Esophagus squamous epithelium (tissue), 5 donors: ENCODE results near the gene ADGRE1. TPM values are rescaled to one million over a fixed set of nuclear protein-coding genes. Genes with fewer than 3 reads are reported as not detected.

Experiments
- DNase-seq: peaks from one replicate; lab custom pipeline; 2025; lab: John Stamatoyannopoulos, UW
- H3K27ac ChIP-seq, 4 donors: fragments of 200-600 bp; sonication (generic); one replicate each; pipeline ENCODE4 v1.5.1; 2016 to 2019; ENCODE audit warnings: mild to moderate bottlenecking in 1 of 4
- H3K27me3 ChIP-seq, 4 donors: fragments of 200-600 bp; sonication (generic); 1 replicate in 3 of 4; 2 replicates in 1 of 4; pipeline versions ENCODE4 v1.5.1 to v1.6.0; 2017 to 2021; ENCODE audit warnings: antibody characterized with exemption in 1 of 4
- H3K36me3 ChIP-seq, 3 donors: fragments of 200-600 bp; sonication (generic); one replicate each; pipeline ENCODE4 v1.5.1; 2016 to 2019
- H3K4me1 ChIP-seq, 3 donors: fragments of 200-600 bp; sonication (generic); one replicate each; pipeline ENCODE4 v1.5.1; 2017 to 2019
- H3K4me3 ChIP-seq, 4 donors: fragments of 200-600 bp; sonication (generic); 1 replicate in 3 of 4; 2 replicates in 1 of 4; pipeline ENCODE4 v1.5.1; 2016 to 2019; ENCODE audit warnings: mild to moderate bottlenecking in 2 of 4, moderate library complexity in 1 of 4
- H3K9me3 ChIP-seq, 3 donors: fragments of 200-600 bp; sonication (generic); one replicate each; pipeline ENCODE4 v1.5.1; 2016 to 2019
- POLR2A ChIP-seq, 4 donors: fragments of 450-650 bp; IDR thresholded peaks; one replicate each; pipeline ENCODE4 v1.6.1; 2017; ENCODE audit warnings: antibody characterized with exemption in 4 of 4, mild to moderate bottlenecking in 4 of 4, moderate library complexity in 3 of 4
- WGBS, 2 donors: methylation state at CpG; one replicate each; pipeline ENCODE4 v1.1.5; 2018; 5-methylcytosine and 5-hydroxymethylcytosine counted together
- intact Hi-C: fragments of 100-400 bp; cut with DNase I; formaldehyde crosslinking; loops from one replicate; pipeline ENCODE4 v1.15.0; 2022
- small RNA-seq, 4 donors: library from RNA; depleted of rRNA; stranded (forward); fragments of <200 nt; gene quantifications; one replicate each; pipeline ENCODE3, GENCODE V24; 2016
- total RNA-seq, 4 donors: library from RNA; depleted of rRNA; stranded (reverse); fragments of >200 nt; gene quantifications; one replicate each; pipeline ENCODE4 v1.1.0, GENCODE V29; 2016
- TF ChIP-seq, protein P1 (sequence below), 6 experiments: fragments of 450-650 bp in 4 of 6; fragments of 200-600 bp in 2 of 6; sonication (generic) in 2 of 6; IDR thresholded peaks; one replicate each; pipeline ENCODE4 v1.5.1; 2016 to 2019; ENCODE audit warnings: antibody characterized with exemption in 6 of 6, mild to moderate bottlenecking in 4 of 6, moderate library complexity in 4 of 6
- donor health status: DM: yes; HTN: yes; CAD: no.

Gene ADGRE1
- total RNA-seq, 4 donors from 2014 or later = 0.38 TPM; not detected in 3

DNA sequence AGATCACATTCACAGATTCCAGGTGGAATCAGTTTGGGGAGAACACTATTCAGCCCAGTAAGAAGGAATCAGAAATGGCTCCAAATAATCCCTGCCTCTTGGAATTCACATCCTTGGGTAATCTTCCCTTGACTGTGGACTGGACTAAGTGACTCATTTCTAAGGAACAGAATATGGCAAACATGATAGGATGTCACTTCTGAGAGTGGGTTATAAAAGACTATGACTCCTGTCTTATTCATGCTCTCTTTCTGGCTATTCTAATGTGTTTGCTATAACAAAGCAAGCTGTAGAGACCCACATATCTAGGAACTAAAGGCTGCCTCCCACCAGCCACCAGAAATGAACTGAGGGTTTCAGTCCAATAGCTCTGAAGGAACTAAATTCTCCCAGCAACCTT is 96.1 kb downstream of the ADGRE1 start:
- no peak overlapping the region for H3K4me3 ChIP-seq
- no peaks in the 10 kb centered on the region for H3K4me1 ChIP-seq
- H3K36me3 ChIP-seq = no peaks in the 10 kb centered on the region
- intact Hi-C loops = no loop called here
- TF ChIP-seq, protein P1, sequence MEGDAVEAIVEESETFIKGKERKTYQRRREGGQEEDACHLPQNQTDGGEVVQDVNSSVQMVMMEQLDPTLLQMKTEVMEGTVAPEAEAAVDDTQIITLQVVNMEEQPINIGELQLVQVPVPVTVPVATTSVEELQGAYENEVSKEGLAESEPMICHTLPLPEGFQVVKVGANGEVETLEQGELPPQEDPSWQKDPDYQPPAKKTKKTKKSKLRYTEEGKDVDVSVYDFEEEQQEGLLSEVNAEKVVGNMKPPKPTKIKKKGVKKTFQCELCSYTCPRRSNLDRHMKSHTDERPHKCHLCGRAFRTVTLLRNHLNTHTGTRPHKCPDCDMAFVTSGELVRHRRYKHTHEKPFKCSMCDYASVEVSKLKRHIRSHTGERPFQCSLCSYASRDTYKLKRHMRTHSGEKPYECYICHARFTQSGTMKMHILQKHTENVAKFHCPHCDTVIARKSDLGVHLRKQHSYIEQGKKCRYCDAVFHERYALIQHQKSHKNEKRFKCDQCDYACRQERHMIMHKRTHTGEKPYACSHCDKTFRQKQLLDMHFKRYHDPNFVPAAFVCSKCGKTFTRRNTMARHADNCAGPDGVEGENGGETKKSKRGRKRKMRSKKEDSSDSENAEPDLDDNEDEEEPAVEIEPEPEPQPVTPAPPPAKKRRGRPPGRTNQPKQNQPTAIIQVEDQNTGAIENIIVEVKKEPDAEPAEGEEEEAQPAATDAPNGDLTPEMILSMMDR (IDR thresholded peaks at IDR 0.05) = no peak
- TF ChIP-seq POLR2A (IDR thresholded peaks at IDR 0.05) = no peak
- H3K27ac ChIP-seq = no peak overlapping the region
- H3K9me3 ChIP-seq = peaks cover 0 to 33% (median 12%) of the 10 kb centered on the region in 3 donors
- DNase-seq = no peak
- H3K27me3 ChIP-seq = peaks cover 0 to 3% (median 0%) of the 10 kb centered on the region in 4 donors

DNA sequence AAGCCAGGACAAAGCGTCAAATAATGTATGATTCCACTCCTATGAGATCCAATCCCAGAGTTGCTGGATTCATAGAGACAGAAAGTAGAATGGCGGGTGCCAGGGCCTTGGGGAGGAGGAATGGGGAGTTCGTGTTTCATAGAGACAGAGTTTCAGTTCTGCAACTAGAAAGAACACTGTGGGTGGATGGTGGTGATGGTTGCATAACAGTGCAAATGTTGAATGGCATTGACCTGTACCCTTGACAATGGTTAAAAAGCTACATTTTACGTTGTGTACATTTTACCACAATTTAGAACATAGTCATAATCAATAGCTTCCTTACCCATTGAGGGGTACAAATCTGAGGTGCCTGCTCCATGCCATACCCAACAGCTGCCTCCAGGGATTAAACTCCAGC is 100.5 kb downstream of the ADGRE1 start:
- no peak overlapping the region for H3K27ac ChIP-seq
- intact Hi-C loops = no loop called here
- no peaks in the 10 kb centered on the region for H3K4me1 ChIP-seq
- H3K9me3 ChIP-seq = peaks cover 0 to 30% (median 10%) of the 10 kb centered on the region in 3 donors
- H3K36me3 ChIP-seq = no peaks in the 10 kb centered on the region
- peaks cover 0 to 3% (median 0%) of the 10 kb centered on the region in 4 donors for H3K27me3 ChIP-seq
- DNase-seq = no peak
- no peak for TF ChIP-seq POLR2A (IDR thresholded peaks at IDR 0.05)
- TF ChIP-seq, protein P1 (IDR thresholded peaks at IDR 0.05) = no peak
- no peak overlapping the region for H3K4me3 ChIP-seq
- WGBS, 2 donors = 39 to 40% methylated on average over 4 of the region's 4 CpGs

DNA sequence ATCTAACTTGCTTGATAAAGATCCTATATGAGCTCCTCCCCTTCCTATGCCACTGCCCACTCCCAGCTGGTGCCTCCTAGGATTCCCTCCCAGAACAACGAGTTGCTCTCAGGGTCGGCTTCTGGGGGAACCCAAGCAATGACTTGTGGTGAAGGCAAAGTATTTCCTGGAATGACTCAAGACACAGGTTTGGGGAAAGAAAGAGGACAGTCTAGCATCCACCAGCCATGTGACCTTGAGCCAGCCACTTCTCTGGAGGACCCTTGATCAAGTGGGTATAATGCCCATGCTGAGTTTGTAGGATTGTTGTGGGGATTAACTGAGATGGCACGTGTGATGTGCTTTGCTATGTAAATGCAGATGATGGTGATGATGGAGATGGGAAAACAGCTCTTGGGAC is 100.9 kb downstream of the ADGRE1 start:
- TF ChIP-seq, protein P1 (IDR thresholded peaks at IDR 0.05) = no peak
- no peak for TF ChIP-seq POLR2A (IDR thresholded peaks at IDR 0.05)
- H3K9me3 ChIP-seq = peaks cover 0 to 25% (median 6%) of the 10 kb centered on the region in 3 donors
- no peaks in the 10 kb centered on the region for H3K36me3 ChIP-seq
- peaks cover 0 to 3% (median 0%) of the 10 kb centered on the region in 4 donors for H3K27me3 ChIP-seq
- no peak overlapping the region for H3K27ac ChIP-seq
- WGBS, 2 donors = 20 to 38% methylated on average over 1 to 3 of the region's 3 CpGs
- H3K4me1 ChIP-seq = no peaks in the 10 kb centered on the region
- intact Hi-C loops = no loop called here
- no peak for DNase-seq
- no peak overlapping the region for H3K4me3 ChIP-seq

Small RNA genes within 50 kb of the gene (small RNA-seq; reads per million reads assigned to genes)
- 0 reads per million in 4 donors for gene RF00017

Other genes with a start within 250 kb of the ADGRE1 start
- gene TNFSF14, start 217.4 kb upstream of the ADGRE1 start, total RNA-seq = 1 to 10 TPM in 2 of 4 donors, under 1 TPM in 2; 0.09 to 1.3 (median 0.86) TPM
- 100 to 1,000 TPM in 2 of 4 donors, 10 to 100 TPM in 2; 12.0 to 501 (median 189) TPM for gene C3, start 166.9 kb upstream of the ADGRE1 start, total RNA-seq
- 10 to 100 TPM; 45.7 to 72.8 (median 52.0) TPM for gene GPR108, start 150.0 kb upstream of the ADGRE1 start, total RNA-seq
- 100 to 1,000 TPM in 3 of 4 donors, 10 to 100 TPM in 1; 67.6 to 160 (median 117) TPM for gene TRIP10, start 147.9 kb upstream of the ADGRE1 start, total RNA-seq
- 10 to 100 TPM; 17.3 to 52.1 (median 40.6) TPM for gene SH2D3A, start 120.1 kb upstream of the ADGRE1 start, total RNA-seq
- gene VAV1, start 114.9 kb upstream of the ADGRE1 start, total RNA-seq = 1 to 10 TPM in 3 of 4 donors, under 1 TPM in 1; 0.83 to 7.6 (median 3.6) TPM
- gene MBD3L2B, start 133.9 kb downstream of the ADGRE1 start, total RNA-seq = not detected
- gene MBD3L5, start 143.0 kb downstream of the ADGRE1 start, total RNA-seq = not detected
- gene MBD3L4, start 152.6 kb downstream of the ADGRE1 start, total RNA-seq = not detected
- gene MBD3L2, start 161.7 kb downstream of the ADGRE1 start, total RNA-seq = not detected
- gene MBD3L3, start 171.1 kb downstream of the ADGRE1 start, total RNA-seq = not detected
- gene ZNF557, start 182.1 kb downstream of the ADGRE1 start, total RNA-seq = 10 to 100 TPM in 1 of 4 donors, 1 to 10 TPM in 3; 3.7 to 10.1 (median 6.8) TPM